ENCODE results near the gene SAMD4B. TPM values are rescaled to one million over a fixed set of nuclear protein-coding genes. Genes with fewer than 3 reads are reported as not detected.
"Not testable (repeated sequence)": the region's sequence is repeated elsewhere in the genome, so short reads cannot be mapped to it uniquely, and the experiment has no call there.

SAMD4B gene
- total RNA-seq, 1 donor from 2014 or later = 35.9 TPM

GRCh38 chr19:39365531-39365930, 23.3 kb downstream of the SAMD4B start:
- DNase-seq (ENCODE audit: low spot score) = no peak

DNA sequence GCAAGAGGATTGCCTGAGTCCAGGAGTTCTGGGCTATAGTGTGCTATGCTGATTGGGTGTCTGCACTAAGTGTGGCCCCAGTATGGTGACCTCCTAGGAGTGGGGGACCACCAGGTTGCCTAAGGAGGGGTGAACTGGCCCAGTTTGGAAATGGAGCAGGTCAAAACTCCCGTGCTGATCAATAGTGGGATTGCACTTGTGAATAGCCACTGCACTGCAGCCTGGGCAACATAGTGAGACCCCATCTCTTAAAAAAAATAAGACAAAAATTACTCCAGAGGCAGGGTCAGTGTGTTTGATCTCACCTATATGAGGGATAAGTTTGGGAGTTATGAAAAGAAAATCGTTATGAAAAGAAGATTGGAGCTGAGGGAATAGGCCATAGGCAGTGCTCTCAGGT, 27.0 kb downstream of the SAMD4B start:
- no peak for DNase-seq (ENCODE audit: low spot score)

DNA sequence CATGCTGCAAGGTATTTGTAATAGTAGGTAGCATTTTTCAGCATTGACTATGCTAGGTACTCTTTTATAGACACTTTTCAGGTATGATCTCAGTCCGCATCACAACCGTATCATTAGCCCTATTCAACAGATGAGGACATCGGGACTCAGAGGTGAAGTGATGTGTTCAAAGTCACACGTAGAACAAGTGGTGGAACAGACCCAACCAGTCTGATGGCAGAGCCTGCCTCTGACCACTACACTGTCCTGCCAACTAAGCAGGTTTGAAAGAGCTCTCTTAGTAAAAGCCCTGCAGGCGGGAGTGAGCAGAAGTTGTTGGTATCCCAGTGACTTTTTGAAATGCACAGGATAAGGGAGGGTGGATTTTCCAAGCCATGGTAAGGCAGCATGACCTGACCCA, 28.5 kb downstream of the SAMD4B start:
- no peak for DNase-seq (ENCODE audit: low spot score)

DNA sequence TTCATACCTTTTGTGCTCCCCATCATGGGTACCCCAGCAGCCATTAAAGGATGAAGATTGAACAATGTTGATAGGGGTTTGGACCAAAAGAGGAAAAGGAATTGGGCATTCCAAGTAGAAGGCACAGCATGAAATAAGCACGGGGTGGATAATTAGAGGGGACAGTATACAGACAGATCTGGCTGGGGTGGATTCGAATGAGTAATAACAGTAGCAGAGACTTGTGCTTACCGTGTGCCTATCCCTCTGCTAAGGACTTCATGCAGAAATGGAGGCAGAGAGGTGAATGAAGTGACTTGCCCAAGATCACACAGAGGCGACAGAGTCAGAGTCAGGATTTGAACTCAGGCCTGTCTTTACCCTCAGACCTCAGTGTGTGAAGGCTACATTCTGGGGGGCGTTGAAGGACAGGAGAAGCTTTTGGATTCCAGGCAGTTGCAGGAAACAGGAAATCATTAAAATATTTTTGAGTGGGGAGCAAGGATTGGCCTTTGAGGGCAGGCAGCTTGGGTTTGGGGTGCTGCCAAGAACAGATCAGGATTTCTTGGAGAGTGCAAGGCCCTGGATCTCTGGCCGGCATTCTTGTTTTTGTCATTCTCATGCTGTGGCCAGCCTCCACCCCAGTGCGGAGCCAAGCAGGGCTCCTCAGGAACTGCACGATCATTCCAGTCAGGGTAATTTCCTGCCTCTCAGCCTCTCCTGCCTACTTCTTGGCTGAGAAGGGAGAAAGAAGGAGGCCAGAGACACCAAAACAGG, 30.0 kb downstream of the SAMD4B start:
- peak; percentile 96 for DNase-seq (ENCODE audit: low spot score)

DNA sequence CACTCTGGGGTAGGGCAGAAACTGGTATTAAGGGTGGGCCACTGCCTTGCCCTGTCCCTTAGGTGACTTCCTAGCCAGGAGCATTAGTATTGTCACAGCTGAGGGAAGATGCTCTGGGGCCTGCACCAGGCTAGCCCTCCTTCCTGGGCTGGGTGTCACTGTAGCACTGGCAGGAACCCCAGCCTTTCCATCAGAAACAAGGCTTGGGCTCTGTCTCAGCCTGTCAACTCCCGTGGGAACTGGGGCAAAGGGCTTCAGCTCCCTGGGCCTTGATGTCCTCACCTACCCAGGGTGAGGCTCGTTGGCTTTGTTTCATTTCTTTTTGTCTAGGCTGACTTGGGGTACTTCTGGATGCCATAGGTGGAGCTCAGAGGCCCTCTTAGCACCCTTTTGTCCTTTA, 30.7 kb downstream of the SAMD4B start:
- DNase-seq (ENCODE audit: low spot score) = no peak

GRCh38 chr19:39375929-39376328, 33.7 kb downstream of the SAMD4B start:
- DNase-seq (ENCODE audit: low spot score) = no peak

- DNase-seq (ENCODE audit: low spot score) = no peak
Measured at GRCh38 chr19:39377373-39378362, 35.4 kb downstream of the SAMD4B start.

- not testable (repeated sequence) for DNase-seq (ENCODE audit: low spot score)
Measured at GRCh38 chr19:39379366-39379765, 37.1 kb downstream of the SAMD4B start.

- no peak for DNase-seq (ENCODE audit: low spot score)
Measured at GRCh38 chr19:39379865-39380396, 37.7 kb downstream of the SAMD4B start.

DNA sequence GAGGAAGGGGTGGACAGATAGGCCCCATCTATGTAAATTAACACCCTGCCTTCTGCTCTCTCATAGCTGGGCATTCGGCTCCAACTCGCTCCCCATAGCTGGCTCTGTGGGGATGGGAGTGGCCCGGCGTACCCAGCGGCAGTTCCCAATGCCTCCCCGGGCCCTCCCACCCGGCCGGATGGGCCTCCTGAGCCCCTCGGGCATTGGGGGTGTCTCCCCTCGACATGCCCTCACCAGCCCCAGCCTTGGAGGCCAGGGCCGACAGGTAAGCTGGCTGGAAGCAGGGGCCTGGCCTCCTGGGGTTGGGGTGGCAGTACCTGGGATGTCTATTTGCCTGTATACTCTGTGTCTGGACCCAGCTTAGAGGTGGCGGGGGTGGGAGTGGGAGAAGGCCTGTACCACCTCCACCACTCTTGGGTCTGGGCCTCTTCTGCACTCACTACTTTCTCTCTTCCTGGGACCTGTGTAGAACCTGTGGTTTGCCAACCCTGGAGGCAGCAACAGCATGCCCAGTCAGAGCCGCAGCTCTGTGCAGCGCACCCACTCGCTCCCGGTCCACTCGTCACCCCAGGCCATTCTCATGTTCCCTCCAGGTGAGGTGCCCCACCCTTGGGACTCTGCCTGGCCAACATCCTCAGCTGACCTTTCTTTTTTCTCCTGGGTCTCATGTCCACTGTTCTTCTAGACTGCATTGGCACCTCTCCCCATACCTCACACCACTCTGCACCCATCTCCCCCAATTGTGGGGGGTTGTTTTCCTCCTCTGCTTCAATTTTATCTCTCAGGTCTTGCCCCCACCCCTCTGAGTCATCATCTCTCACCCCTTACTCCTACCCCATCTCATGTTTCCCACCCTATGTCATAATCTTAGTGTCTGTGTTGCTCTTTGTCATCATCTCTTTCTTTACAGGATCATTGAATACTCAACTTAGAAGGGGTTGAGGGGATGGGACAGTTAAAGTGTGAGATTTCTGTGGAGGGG, 38.6 kb downstream of the SAMD4B start:
- no peak for DNase-seq (ENCODE audit: low spot score)

GRCh38 chr19:39381910-39382611, 39.8 kb downstream of the SAMD4B start:
- no peak for DNase-seq (ENCODE audit: low spot score)

DNA sequence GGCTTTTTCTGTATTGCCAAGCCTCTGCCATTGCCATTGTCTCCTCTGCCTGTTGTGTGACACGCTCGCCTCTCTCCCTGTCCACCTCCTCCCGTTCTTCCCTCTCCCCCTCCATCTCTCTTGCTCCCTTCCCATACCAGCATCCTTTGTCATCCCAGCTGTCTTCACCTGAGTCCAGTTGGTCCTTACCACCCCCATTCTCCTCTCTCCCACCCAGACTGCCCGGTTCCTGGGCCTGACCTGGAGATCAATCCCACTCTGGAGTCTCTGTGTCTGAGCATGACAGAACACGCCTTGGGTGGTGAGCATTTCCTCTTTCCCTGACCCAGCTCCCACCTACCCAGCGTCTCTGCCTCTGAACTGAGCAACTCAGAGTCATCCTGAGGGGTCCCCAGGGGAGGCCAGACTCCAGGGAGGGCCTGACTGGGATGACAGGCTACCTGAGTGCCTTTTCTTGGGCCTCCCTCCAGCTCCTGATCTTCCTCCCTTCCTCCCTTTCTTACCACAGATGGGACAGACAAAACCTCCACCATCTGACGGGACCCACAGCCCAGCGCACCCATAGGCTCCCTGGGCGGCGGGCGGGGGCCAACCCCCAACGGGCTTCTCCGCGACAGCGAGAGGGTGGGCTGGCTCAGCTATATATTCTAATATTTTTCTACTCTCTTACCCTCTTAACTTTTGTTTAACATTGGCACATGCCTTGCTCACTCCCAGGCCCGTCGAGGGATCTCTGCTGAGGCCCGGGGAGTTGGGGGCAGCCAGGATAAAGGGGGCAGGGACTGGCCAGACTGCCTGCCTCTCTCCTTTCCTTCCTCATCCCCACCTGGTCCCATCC, 41.0 kb downstream of the SAMD4B start:
- no peak for DNase-seq (ENCODE audit: low spot score)

- no peak for DNase-seq (ENCODE audit: low spot score)
Measured at GRCh38 chr19:39384839-39385568, 42.8 kb downstream of the SAMD4B start.

DNA sequence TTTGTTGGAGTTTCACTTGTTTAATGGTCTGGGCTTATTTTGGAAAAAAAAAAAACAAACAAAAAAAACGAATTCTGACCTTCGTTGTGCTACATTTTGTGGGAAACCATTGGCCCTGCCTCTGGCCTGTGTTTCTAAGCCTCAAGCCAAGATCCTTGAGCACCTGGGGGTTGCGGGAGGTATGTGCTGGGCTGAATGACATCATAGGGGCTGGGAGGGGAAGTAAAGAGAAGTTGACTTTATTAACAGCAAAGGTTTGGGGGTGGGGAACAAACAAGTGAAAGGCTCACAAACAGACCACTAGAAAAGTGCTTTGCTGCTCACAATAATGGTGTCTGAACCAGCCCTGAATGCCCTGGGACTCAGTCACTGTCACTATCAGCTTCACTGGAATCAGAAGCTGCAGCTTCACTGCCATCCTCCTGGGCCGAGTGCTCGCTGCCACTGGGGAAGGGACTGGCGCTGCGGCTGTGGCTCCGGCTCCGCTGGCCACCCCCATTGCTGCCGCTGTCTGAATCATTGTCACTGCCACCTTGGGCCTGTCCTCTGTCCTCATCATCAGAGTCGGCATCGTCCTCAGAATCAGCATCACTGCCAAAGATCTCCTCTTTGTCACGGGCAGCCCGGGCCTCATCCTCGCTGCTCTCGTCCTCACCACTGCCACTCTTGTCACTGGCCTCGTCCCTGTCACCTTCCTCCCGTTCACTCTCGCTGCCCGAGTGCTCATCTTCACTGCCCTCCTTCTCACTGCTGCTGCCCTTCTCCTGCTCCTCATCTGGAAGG, 43.6 kb downstream of the SAMD4B start:
- no peak for DNase-seq (ENCODE audit: low spot score)

GRCh38 chr19:39386557-39386956, 44.3 kb downstream of the SAMD4B start:
- DNase-seq (ENCODE audit: low spot score) = no peak

- DNase-seq (ENCODE audit: low spot score) = no peak
Measured at GRCh38 chr19:39388657-39389056, 46.4 kb downstream of the SAMD4B start.

GRCh38 chr19:39389631-39390414, 47.6 kb downstream of the SAMD4B start:
- no peak for DNase-seq (ENCODE audit: low spot score)
